ENCODE data around the gene ZNF358.
A peak's percentile ranks its signal among the peaks of the same experiment; 100 is the strongest.

GRCh38 chr19:7534531-7535046 is 18.7 kb downstream of the ZNF358 start:
- TF ChIP-seq CTCF (conservative IDR thresholded peaks at IDR 0.05 in 1 of 2, IDR thresholded peaks at IDR 0.05 in 1 of 2; ENCODE audit: low read depth in 1 of 2, low read length in 2 of 2) (peak; percentile 22 to 33), EZH2 (IDR thresholded peaks at IDR 0.05; ENCODE audit: low read length, missing control alignments) (no peak)

Measured in fibroblast of lung (primary cell).